Measurements from ENCODE around the gene GRIN3A.
A peak's percentile ranks its signal among the peaks of the same experiment; 100 is the strongest.

GRIN3A gene

GRCh38 chr9:101533334-101534204 lies 204.9 kb downstream of the GRIN3A start, which contains the start of gene RNF20:
TSS of gene RNF20 (plus strand) at chr9:101533853. CDS start at chr9:101535424, 1,571 bp downstream.
- no peaks in the 10 kb centered on the region for H3K27me3 ChIP-seq (ENCODE audit: control insufficient read depth in 1 of 2, insufficient read depth in 1 of 2, low read length in 2 of 2)
- WGBS: under 1% methylated on average over 45 of the region's 45 CpGs
- H4K91ac ChIP-seq (ENCODE audit: low read length): peak within 1 kb of the TSS; percentile 83
- peaks cover 0 to 33% of the 10 kb centered on the region in 2 experiments for H3K36me3 ChIP-seq (ENCODE audit: control insufficient read depth in 1 of 2, insufficient read depth in 2 of 2, low read depth in 1 of 2, low read length in 2 of 2)
- H2BK12ac ChIP-seq (ENCODE audit: low read length in 2 of 2): no peak within 1 kb of the TSS
- H3K4me1 ChIP-seq (ENCODE audit: control insufficient read depth, insufficient read depth, low read depth, low read length): no peaks in the 10 kb centered on the region
- no peak within 1 kb of the TSS for H2BK5ac ChIP-seq (ENCODE audit: low read depth, low read length, poor library complexity, severe bottlenecking)
- peak within 1 kb of the TSS; percentile 79 for H3K4me2 ChIP-seq (ENCODE audit: low read length, poor library complexity, severe bottlenecking)
- H3K4me3 ChIP-seq (ENCODE audit: insufficient read depth in 1 of 2, low read depth in 1 of 2, low read length in 2 of 2): peak within 1 kb of the TSS; percentile 74 to 98
- peak within 1 kb of the TSS in 1 of 2 experiments; percentile 64 for H3K14ac ChIP-seq (ENCODE audit: low read length in 2 of 2)
- H3K4ac ChIP-seq (ENCODE audit: low read depth in 1 of 2, low read length in 2 of 2): peak within 1 kb of the TSS in 1 of 2 experiments; percentile 93
- H3K27ac ChIP-seq (ENCODE audit: low read length, poor library complexity, severe bottlenecking): peak within 1 kb of the TSS; percentile 90
- no peak within 1 kb of the TSS for H3K23ac ChIP-seq (ENCODE audit: low read length in 2 of 2)
- peak within 1 kb of the TSS; percentile 98 for H4K8ac ChIP-seq (ENCODE audit: low read length)
- DNase-seq: peak; percentile 100
- H3K79me1 ChIP-seq (replicated peaks; ENCODE audit: low read length, poor library complexity, severe bottlenecking): peaks cover 17% of the 10 kb centered on the region
- peak within 1 kb of the TSS; percentile 63 for H2BK15ac ChIP-seq (ENCODE audit: low read depth, poor library complexity, severe bottlenecking)
- peak within 1 kb of the TSS; percentile 71 for H2BK120ac ChIP-seq (ENCODE audit: low read depth, low read length)
- no peaks in the 10 kb centered on the region for H3K9me3 ChIP-seq (ENCODE audit: control insufficient read depth, low read length)
- peak within 1 kb of the TSS; percentile 97 for H3K9ac ChIP-seq (ENCODE audit: low read length)
- no peak within 1 kb of the TSS for H2AK5ac ChIP-seq (ENCODE audit: low read length, severe bottlenecking)
- H3K18ac ChIP-seq (ENCODE audit: low read depth in 1 of 2, low read length in 2 of 2): peak within 1 kb of the TSS; percentile 95 to 96
- H2AFZ ChIP-seq (ENCODE audit: low read depth, low read length): peak within 1 kb of the TSS; percentile 68

- Histone ChIP-seq H4K91ac (ENCODE audit: low read length) (no peak overlapping the region), H2BK120ac (ENCODE audit: low read depth, low read length) (no peak overlapping the region), H3K4me2 (ENCODE audit: low read length, poor library complexity, severe bottlenecking) (no peak overlapping the region), H2BK12ac (ENCODE audit: low read length in 2 of 2) (no peak overlapping the region), H3K36me3 (ENCODE audit: control insufficient read depth in 1 of 2, insufficient read depth in 2 of 2, low read depth in 1 of 2, low read length in 2 of 2) (peaks cover 0 to under 1% of the 10 kb centered on the region in 2 experiments), H3K79me1 (replicated peaks; ENCODE audit: low read length, poor library complexity, severe bottlenecking) (no peaks in the 10 kb centered on the region), H3K4me1 (ENCODE audit: control insufficient read depth, insufficient read depth, low read depth, low read length) (no peaks in the 10 kb centered on the region), H3K9ac (ENCODE audit: low read length) (no peak overlapping the region), H4K8ac (ENCODE audit: low read length) (no peak overlapping the region), H3K18ac (ENCODE audit: low read depth in 1 of 2, low read length in 2 of 2) (no peak overlapping the region), H3K27me3 (ENCODE audit: control insufficient read depth in 1 of 2, insufficient read depth in 1 of 2, low read length in 2 of 2) (no peaks in the 10 kb centered on the region), H3K4me3 (ENCODE audit: insufficient read depth in 1 of 2, low read depth in 1 of 2, low read length in 2 of 2) (no peak overlapping the region), H3K23ac (ENCODE audit: low read length in 2 of 2) (no peak overlapping the region), H2AFZ (ENCODE audit: low read depth, low read length) (no peak overlapping the region), H2BK5ac (ENCODE audit: low read depth, low read length, poor library complexity, severe bottlenecking) (no peak overlapping the region), H2AK5ac (ENCODE audit: low read length, severe bottlenecking) (no peak overlapping the region), H3K4ac (ENCODE audit: low read depth in 1 of 2, low read length in 2 of 2) (no peak overlapping the region), H3K27ac (ENCODE audit: low read length, poor library complexity, severe bottlenecking) (no peak overlapping the region), H3K14ac (ENCODE audit: low read length in 2 of 2) (no peak overlapping the region), H3K9me3 (ENCODE audit: control insufficient read depth, low read length) (no peaks in the 10 kb centered on the region), H2BK15ac (ENCODE audit: low read depth, poor library complexity, severe bottlenecking) (no peak overlapping the region)
- DNase-seq: peak; percentile 83
- 57% methylated on average over 2 of the region's 6 CpGs for WGBS
Observed at GRCh38 chr9:101530076-101530711, 208.3 kb downstream of the GRIN3A start.

- no peak overlapping the region for H2BK120ac ChIP-seq (ENCODE audit: low read depth, low read length)
- H3K23ac ChIP-seq (ENCODE audit: low read length in 2 of 2): no peak overlapping the region
- H3K9me3 ChIP-seq (ENCODE audit: control insufficient read depth, low read length): no peaks in the 10 kb centered on the region
- H2BK12ac ChIP-seq (ENCODE audit: low read length in 2 of 2): no peak overlapping the region
- H4K8ac ChIP-seq (ENCODE audit: low read length): no peak overlapping the region
- no peak overlapping the region for H3K14ac ChIP-seq (ENCODE audit: low read length in 2 of 2)
- H3K9ac ChIP-seq (ENCODE audit: low read length): no peak overlapping the region
- H3K4me1 ChIP-seq (ENCODE audit: control insufficient read depth, insufficient read depth, low read depth, low read length): no peaks in the 10 kb centered on the region
- H2AFZ ChIP-seq (ENCODE audit: low read depth, low read length): no peak overlapping the region
- H3K27me3 ChIP-seq (ENCODE audit: control insufficient read depth in 1 of 2, insufficient read depth in 1 of 2, low read length in 2 of 2): no peaks in the 10 kb centered on the region
- H3K36me3 ChIP-seq (ENCODE audit: control insufficient read depth in 1 of 2, insufficient read depth in 2 of 2, low read depth in 1 of 2, low read length in 2 of 2): no peaks in the 10 kb centered on the region
- H2BK15ac ChIP-seq (ENCODE audit: low read depth, poor library complexity, severe bottlenecking): no peak overlapping the region
- no peak overlapping the region for H4K91ac ChIP-seq (ENCODE audit: low read length)
- H3K4me3 ChIP-seq (ENCODE audit: insufficient read depth in 1 of 2, low read depth in 1 of 2, low read length in 2 of 2): no peak overlapping the region
- H2BK5ac ChIP-seq (ENCODE audit: low read depth, low read length, poor library complexity, severe bottlenecking): no peak overlapping the region
- H3K4me2 ChIP-seq (ENCODE audit: low read length, poor library complexity, severe bottlenecking): no peak overlapping the region
- H3K4ac ChIP-seq (ENCODE audit: low read depth in 1 of 2, low read length in 2 of 2): no peak overlapping the region
- DNase-seq: no peak
- H3K27ac ChIP-seq (ENCODE audit: low read length, poor library complexity, severe bottlenecking): no peak overlapping the region
- H3K18ac ChIP-seq (ENCODE audit: low read depth in 1 of 2, low read length in 2 of 2): no peak overlapping the region
- no peak overlapping the region for H2AK5ac ChIP-seq (ENCODE audit: low read length, severe bottlenecking)
- no peaks in the 10 kb centered on the region for H3K79me1 ChIP-seq (replicated peaks; ENCODE audit: low read length, poor library complexity, severe bottlenecking)
Observed at GRCh38 chr9:101528015-101528414, 210.4 kb downstream of the GRIN3A start.

GRCh38 chr9:101527066-101527465 lies 211.4 kb downstream of the GRIN3A start:
- Histone ChIP-seq H4K8ac (ENCODE audit: low read length) (no peak overlapping the region), H3K4ac (ENCODE audit: low read depth in 1 of 2, low read length in 2 of 2) (no peak overlapping the region), H3K23ac (ENCODE audit: low read length in 2 of 2) (no peak overlapping the region), H2BK15ac (ENCODE audit: low read depth, poor library complexity, severe bottlenecking) (no peak overlapping the region), H4K91ac (ENCODE audit: low read length) (no peak overlapping the region), H3K9me3 (ENCODE audit: control insufficient read depth, low read length) (no peaks in the 10 kb centered on the region), H2BK120ac (ENCODE audit: low read depth, low read length) (no peak overlapping the region), H2AFZ (ENCODE audit: low read depth, low read length) (no peak overlapping the region), H3K27ac (ENCODE audit: low read length, poor library complexity, severe bottlenecking) (no peak overlapping the region), H3K9ac (ENCODE audit: low read length) (no peak overlapping the region), H2BK5ac (ENCODE audit: low read depth, low read length, poor library complexity, severe bottlenecking) (no peak overlapping the region), H2BK12ac (ENCODE audit: low read length in 2 of 2) (no peak overlapping the region), H3K14ac (ENCODE audit: low read length in 2 of 2) (no peak overlapping the region), H3K4me2 (ENCODE audit: low read length, poor library complexity, severe bottlenecking) (no peak overlapping the region), H3K27me3 (ENCODE audit: control insufficient read depth in 1 of 2, insufficient read depth in 1 of 2, low read length in 2 of 2) (peaks cover 0 to 3% of the 10 kb centered on the region in 2 experiments), H3K79me1 (replicated peaks; ENCODE audit: low read length, poor library complexity, severe bottlenecking) (no peaks in the 10 kb centered on the region), H3K4me1 (ENCODE audit: control insufficient read depth, insufficient read depth, low read depth, low read length) (no peaks in the 10 kb centered on the region), H3K36me3 (ENCODE audit: control insufficient read depth in 1 of 2, insufficient read depth in 2 of 2, low read depth in 1 of 2, low read length in 2 of 2) (no peaks in the 10 kb centered on the region), H3K18ac (ENCODE audit: low read depth in 1 of 2, low read length in 2 of 2) (no peak overlapping the region), H2AK5ac (ENCODE audit: low read length, severe bottlenecking) (no peak overlapping the region), H3K4me3 (ENCODE audit: insufficient read depth in 1 of 2, low read depth in 1 of 2, low read length in 2 of 2) (no peak overlapping the region)
- WGBS: 94% methylated on average over 4 of the region's 6 CpGs
- no peak for DNase-seq
